GM12878 (cell line): ENCODE data around the gene ZSWIM6.

Source experiments
- CTCF ChIP-seq, 3 experiments: IDR thresholded peaks in 2 of 3; conservative IDR thresholded peaks in 1 of 3; 2 replicates each; pipeline ENCODE4 v1.5.1; 2011; ENCODE audit warnings: low read depth in 3 of 3, low read length in 3 of 3, mild to moderate bottlenecking in 3 of 3, control low read depth in 2 of 3, moderate library complexity in 2 of 3, inconsistent platforms in 1 of 3, mixed read lengths in 1 of 3; ENCODE audit not compliant: control insufficient read depth in 2 of 3, insufficient read depth in 1 of 3; ENCODE audit errors: extremely low read depth in 1 of 3
- NFIC ChIP-seq: IDR thresholded peaks from 2 replicates; pipeline ENCODE4 v1.6.1; 2012; ENCODE audit warnings: low read depth, mild to moderate bottlenecking, inconsistent platforms, low read length, moderate library complexity
- PAX8 ChIP-seq: fragments of 450-650 bp; IDR thresholded peaks from 2 replicates; pipeline ENCODE4 v1.6.1; 2017; ENCODE audit warnings: mild to moderate bottlenecking, moderate library complexity
- POLR2AphosphoS2 ChIP-seq: IDR thresholded peaks from 2 replicates; pipeline ENCODE4 v1.6.1; 2011; ENCODE audit warnings: low read depth, mild to moderate bottlenecking, low read length, improper control_type of control experiment, moderate library complexity
- TCF12 ChIP-seq: IDR thresholded peaks from 2 replicates; pipeline ENCODE4 v1.6.1; 2011; ENCODE audit warnings: low read depth, mild to moderate bottlenecking, low read length
- USF2 ChIP-seq: IDR thresholded peaks from 2 replicates; pipeline ENCODE4 v1.6.1; 2011; ENCODE audit warnings: low read depth, low read length, improper control_type of control experiment, borderline replicate concordance

DNA sequence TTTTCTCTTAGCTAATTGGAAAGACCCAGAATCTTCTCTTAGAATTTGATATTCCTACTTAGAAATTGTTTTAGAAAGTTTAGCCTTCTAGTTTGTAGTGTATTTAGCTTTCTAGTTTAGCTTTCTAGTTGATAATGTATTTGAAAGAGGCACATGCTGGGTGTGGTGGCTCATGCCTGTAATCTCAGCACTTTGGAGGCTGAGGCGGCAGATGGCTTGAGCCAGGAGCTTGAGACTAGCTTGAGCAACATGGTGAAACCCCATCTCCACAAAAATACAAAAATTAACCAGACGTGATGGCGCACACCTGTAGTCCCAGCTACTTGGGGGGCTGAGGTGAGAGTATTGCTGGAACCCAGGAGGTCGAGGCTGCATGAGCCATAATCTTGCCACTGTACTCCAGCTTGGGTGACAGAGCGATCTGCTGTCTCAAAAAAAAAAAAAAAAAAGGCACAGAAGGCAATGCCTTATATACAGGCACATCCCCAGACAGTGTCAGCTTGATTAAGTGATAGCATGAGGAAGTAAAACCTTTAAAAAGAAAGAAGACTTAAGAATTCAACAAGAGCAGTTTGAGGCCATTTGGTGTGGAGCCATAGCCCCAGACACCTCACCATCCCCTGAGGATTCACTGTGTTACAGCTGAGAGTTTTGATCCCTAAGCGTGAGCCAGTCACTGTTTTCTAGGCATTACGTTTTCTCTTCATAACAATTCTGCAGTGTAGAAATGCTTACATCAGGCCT, 34.6 kb downstream of the ZSWIM6 start:
- no peak for TF ChIP-seq PAX8
- TF ChIP-seq POLR2AphosphoS2, result no peak
- TF ChIP-seq NFIC, result no peak
- TF ChIP-seq USF2, result no peak
- no peak for TF ChIP-seq TCF12
- TF ChIP-seq CTCF (IDR thresholded peaks at IDR 0.05 in 2 of 3, conservative IDR thresholded peaks at IDR 0.05 in 1 of 3; ENCODE audit: control insufficient read depth in 2 of 3, extremely low read depth in 1 of 3, insufficient read depth in 1 of 3, low read depth in 3 of 3, low read length in 3 of 3), result no peak
